Osteoblast (primary cell): ENCODE results near the gene LAPTM5. TPM values are rescaled to one million over a fixed set of nuclear protein-coding genes. Genes with fewer than 3 reads are reported as not detected.

ENCODE experiments used
- DNase-seq: peaks from one replicate; pipeline ENCODE4 v3.0.0; 2011; ENCODE audit warnings: low spot score, mixed read lengths; ENCODE audit not compliant: insufficient read length; ENCODE audit errors: missing footprints
- H2AFZ ChIP-seq: 2 replicates; pipeline ENCODE4 v1.6.0; 2011; ENCODE audit warnings: mild to moderate bottlenecking, low read length
- H3K27ac ChIP-seq: 2 replicates; pipeline ENCODE4 v1.5.1; 2011; ENCODE audit warnings: mild to moderate bottlenecking, low read depth, low read length, moderate library complexity
- H3K27me3 ChIP-seq: 2 replicates; pipeline ENCODE4 v1.6.0; 2012; ENCODE audit warnings: mild to moderate bottlenecking, control low read depth, inconsistent platforms, low read length, moderate library complexity; ENCODE audit not compliant: insufficient read depth
- H3K36me3 ChIP-seq: 2 replicates; pipeline ENCODE4 v1.5.1; 2011; ENCODE audit warnings: mild to moderate bottlenecking, low read length, control low read depth, moderate library complexity; ENCODE audit not compliant: insufficient read depth
- H3K4me1 ChIP-seq: 2 replicates; pipeline ENCODE4 v1.5.1; 2011; ENCODE audit warnings: mild to moderate bottlenecking, low read length, control low read depth, moderate library complexity; ENCODE audit not compliant: insufficient read depth
- H3K4me2 ChIP-seq: 2 replicates; pipeline ENCODE4 v1.6.0; 2011; ENCODE audit warnings: mild to moderate bottlenecking, low read length; ENCODE audit not compliant: insufficient read depth
- H3K4me3 ChIP-seq: fragments of 200-600 bp; sonication (generic); 3 replicates; pipeline ENCODE4 v1.5.1; 2012; ENCODE audit warnings: mild to moderate bottlenecking, low read length, inconsistent platforms; ENCODE audit not compliant: insufficient read depth
- H3K79me2 ChIP-seq: 2 replicates; pipeline ENCODE4 v1.6.0; 2012; ENCODE audit warnings: mild to moderate bottlenecking, low read length, control low read depth, inconsistent platforms; ENCODE audit not compliant: insufficient read depth
- H3K9me3 ChIP-seq: 2 replicates; pipeline ENCODE4 v1.5.1; 2011; ENCODE audit warnings: low read depth, low read length, control low read depth
- H4K20me1 ChIP-seq: 2 replicates; pipeline ENCODE4 v1.6.0; 2012; ENCODE audit warnings: mild to moderate bottlenecking, low read length, control low read depth; ENCODE audit not compliant: insufficient read depth
- CTCF ChIP-seq: IDR thresholded peaks from 2 replicates; pipeline ENCODE4 v1.5.1; 2011; ENCODE audit warnings: mild to moderate bottlenecking, low read depth, low read length, moderate library complexity; ENCODE audit errors: extremely low read depth
- total RNA-seq: library from RNA; depleted of rRNA; stranded (reverse); fragments of >200 nt; gene quantifications from 2 replicates; pipeline ENCODE4 v1.2.3, GENCODE V29; 2012

The LAPTM5 gene
- total RNA-seq, 1 donor, result 0.72 TPM

- Histone ChIP-seq H3K4me1 (peaks cover 30% of the 10 kb centered on the region), H3K4me2 (no peak overlapping the region), H4K20me1 (no peaks in the 10 kb centered on the region), H3K79me2 (no peaks in the 10 kb centered on the region), H3K36me3 (no peaks in the 10 kb centered on the region), H2AFZ (no peak overlapping the region), H3K27ac (no peak overlapping the region), H3K9me3 (peaks cover 7% of the 10 kb centered on the region), H3K4me3 (no peak overlapping the region), H3K27me3 (peaks cover 17% of the 10 kb centered on the region)
- DNase-seq, result no peak
- no peak for TF ChIP-seq CTCF
Measured at GRCh38 chr1:30804822-30805221, 47.2 kb upstream of the LAPTM5 start.

- H3K4me3 ChIP-seq, result no peak overlapping the region
- peaks cover 7% of the 10 kb centered on the region for H3K9me3 ChIP-seq
- DNase-seq, result no peak
- H3K27ac ChIP-seq, result no peak overlapping the region
- H3K4me2 ChIP-seq, result no peak overlapping the region
- H3K4me1 ChIP-seq, result peaks cover 25% of the 10 kb centered on the region
- no peak for TF ChIP-seq CTCF
- H3K36me3 ChIP-seq, result no peaks in the 10 kb centered on the region
- no peaks in the 10 kb centered on the region for H3K79me2 ChIP-seq
- H3K27me3 ChIP-seq, result peaks cover 17% of the 10 kb centered on the region
- H4K20me1 ChIP-seq, result no peaks in the 10 kb centered on the region
- H2AFZ ChIP-seq, result no peak overlapping the region
Measured at GRCh38 chr1:30804352-30804751, 46.8 kb upstream of the LAPTM5 start.

- TF ChIP-seq CTCF, result no peak
- DNase-seq, result no peak
- H3K4me2 ChIP-seq, result no peak overlapping the region
- H2AFZ ChIP-seq, result no peak overlapping the region
- H3K79me2 ChIP-seq, result no peaks in the 10 kb centered on the region
- peaks cover 19% of the 10 kb centered on the region for H3K4me1 ChIP-seq
- peaks cover 7% of the 10 kb centered on the region for H3K9me3 ChIP-seq
- no peak overlapping the region for H3K27ac ChIP-seq
- no peaks in the 10 kb centered on the region for H4K20me1 ChIP-seq
- no peaks in the 10 kb centered on the region for H3K36me3 ChIP-seq
- H3K4me3 ChIP-seq, result no peak overlapping the region
- peaks cover 17% of the 10 kb centered on the region for H3K27me3 ChIP-seq
Measured at GRCh38 chr1:30803562-30803961, 46.0 kb upstream of the LAPTM5 start.

GRCh38 chr1:30801771-30802198, 44.2 kb upstream of the LAPTM5 start:
- peak overlapping the region; percentile 65 for H3K4me2 ChIP-seq
- peaks cover 8% of the 10 kb centered on the region for H3K4me1 ChIP-seq
- H3K36me3 ChIP-seq, result no peaks in the 10 kb centered on the region
- H3K79me2 ChIP-seq, result no peaks in the 10 kb centered on the region
- no peaks in the 10 kb centered on the region for H4K20me1 ChIP-seq
- H3K27me3 ChIP-seq, result peaks cover 14% of the 10 kb centered on the region
- peak overlapping the region; percentile 59 for H2AFZ ChIP-seq
- H3K27ac ChIP-seq, result no peak overlapping the region
- peak overlapping the region; percentile 45 for H3K4me3 ChIP-seq
- TF ChIP-seq CTCF, result peak; percentile 94
- DNase-seq, result peak; percentile 94
- H3K9me3 ChIP-seq, result peaks cover 7% of the 10 kb centered on the region
